ENCODE data around the gene CDC42EP5.

The CDC42EP5 gene

DNA sequence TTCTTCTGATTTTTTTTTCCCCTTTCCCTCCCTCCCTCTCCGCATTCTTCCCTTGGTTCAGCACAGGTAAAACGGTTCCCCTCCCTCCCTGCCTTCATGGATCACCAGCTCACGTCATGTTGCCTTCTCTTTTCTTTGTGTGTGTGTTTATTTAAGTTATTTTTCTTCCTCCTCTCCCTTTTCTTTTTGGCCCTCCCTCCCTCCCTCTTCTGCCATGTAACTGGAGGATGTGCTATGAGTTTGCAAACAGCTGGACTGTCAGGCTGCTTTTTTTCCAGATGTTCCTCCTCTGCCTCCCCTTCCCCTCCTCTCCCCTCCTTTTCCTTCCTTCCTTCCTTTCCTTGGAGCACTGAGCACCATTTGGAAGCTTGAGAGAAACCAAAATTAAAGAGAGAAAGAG, 11.5 kb downstream of the CDC42EP5 start:
- DNase-seq = no peak

DNA sequence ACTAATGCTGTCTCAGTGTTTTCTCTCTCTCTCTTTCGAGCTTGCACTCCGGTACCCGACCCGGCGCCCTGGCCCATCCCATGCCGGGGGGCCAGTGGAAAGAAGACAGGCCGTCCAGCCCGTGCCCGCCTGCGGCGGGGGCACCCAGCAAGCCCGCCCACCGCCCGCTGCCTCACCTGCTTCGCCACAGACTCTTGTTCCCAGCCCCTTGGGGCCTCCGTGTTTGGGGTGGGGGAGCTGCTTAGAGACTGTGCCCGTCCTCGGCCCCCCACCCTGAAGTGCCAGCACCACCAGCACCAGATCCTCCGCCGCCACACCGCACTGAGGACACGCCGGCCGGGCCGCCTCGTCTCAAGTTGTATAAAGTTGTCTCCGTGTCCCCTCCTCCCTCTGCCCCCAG, 11.9 kb downstream of the CDC42EP5 start:
- no peak for DNase-seq

DNA sequence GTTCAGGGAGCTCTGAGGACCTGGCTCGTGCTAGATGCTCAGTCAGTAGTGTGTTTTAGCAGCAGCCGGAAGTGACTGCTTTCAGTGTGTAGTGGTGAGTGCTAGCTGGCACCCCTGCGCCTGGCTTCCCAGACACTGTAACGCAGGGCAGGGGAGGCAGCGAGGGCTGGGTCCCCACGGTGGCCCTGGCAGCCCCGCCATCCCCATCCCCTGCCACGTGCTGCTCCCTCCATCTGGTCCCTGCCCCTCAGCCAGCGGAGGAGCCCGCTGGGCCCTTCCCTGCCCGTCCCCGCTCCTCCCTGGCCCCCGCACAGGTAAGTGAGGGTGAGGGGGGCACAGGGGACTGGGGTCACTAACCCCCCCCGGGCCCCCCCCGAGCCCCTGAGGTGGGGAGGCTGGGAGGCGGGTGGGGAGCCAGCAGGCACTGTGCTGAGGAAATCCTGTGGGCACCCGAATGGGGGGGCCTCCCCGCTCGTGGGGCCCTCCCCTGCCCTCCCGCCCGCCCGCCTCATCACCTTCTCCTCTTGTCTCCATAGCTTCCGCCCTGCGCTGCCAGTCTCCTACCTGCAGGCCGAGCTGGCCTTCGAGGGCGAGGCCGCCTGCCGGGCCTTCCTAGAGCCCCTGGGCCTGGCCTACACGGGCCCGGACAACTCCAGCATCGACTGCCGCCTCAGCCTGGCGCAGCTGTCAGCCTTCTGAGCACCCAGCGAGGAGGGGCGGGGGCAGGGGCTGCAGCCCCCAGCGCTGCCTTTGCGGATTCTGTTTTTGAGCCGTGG, 12.7 kb downstream of the CDC42EP5 start:
- DNase-seq = no peak

DNA sequence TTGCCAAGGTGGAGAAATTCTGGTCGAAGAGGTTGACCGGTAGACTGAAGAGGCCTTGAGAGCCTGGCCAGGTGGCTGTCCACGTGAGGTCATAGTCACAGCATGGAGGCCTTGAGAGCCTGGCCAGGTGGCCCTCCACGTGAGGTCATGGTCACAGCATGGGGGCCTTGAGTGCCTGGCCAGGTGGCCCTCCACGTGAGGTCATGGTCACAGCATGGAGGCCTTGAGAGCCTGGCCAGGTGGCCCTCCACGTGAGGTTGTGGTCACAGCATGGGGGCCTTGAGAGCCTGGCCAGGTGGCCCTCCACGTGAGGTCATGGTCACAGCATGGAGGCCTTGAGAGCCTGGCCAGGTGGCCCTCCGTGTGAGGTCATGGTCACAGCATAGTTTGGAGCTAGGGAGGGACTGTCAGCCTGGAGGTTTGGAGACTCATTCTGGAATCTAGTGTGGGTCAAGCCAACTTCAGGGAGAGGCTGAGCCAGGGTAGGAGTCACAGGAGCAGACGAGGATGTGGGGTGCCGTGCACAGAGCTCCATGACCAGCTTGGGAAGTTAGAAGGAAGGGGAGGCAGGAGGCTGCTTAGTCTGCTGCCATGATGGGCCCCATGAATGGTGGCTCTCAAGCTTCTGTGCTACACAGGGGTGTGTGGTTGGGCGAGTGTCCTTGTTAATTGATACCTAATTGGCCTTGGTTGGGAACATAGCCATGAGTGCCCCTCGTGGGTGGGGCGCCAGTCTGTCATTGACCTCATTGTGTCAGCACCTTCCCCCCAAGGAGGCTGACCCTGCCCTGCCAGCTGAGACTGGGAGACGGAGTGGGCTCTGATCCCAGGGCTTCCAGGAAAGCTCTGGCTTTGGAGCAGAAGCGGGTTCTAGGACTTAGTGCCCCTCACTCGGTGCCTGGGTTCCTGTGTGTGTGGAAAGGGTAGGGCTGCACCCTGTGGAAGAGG, 13.5 kb downstream of the CDC42EP5 start:
- DNase-seq = no peak

DNA sequence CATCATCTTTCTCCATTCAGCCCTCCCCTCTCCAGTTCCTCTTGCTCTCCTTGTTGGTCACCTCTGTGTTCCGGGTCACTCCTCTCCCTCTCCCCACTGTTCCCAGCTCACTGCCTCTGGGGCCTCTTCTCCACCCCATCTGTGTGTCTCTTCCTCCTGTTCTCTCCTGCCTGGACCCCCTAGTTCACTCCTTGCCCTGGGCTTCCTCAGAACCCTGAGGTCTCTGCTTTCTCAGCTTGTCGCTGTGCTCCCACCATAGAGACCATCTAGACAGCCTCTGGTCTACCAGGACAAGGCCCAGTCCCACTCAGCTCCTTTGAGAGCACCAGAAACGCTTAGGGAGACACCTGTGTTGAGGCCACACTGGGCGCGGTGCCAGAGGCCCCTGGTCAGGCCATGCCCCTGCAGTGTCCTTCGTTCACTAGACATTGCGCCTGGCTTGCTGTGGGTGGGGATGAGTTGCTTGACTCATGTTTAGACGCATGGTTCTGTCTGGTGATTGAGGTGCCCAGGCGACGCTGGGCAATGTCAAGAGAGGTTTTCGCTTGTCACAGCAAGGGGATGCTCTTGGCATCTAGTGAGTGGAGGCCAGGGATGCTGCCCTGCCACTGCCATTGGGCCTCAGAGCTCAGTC, 14.3 kb downstream of the CDC42EP5 start:
- DNase-seq = no peak

DNA sequence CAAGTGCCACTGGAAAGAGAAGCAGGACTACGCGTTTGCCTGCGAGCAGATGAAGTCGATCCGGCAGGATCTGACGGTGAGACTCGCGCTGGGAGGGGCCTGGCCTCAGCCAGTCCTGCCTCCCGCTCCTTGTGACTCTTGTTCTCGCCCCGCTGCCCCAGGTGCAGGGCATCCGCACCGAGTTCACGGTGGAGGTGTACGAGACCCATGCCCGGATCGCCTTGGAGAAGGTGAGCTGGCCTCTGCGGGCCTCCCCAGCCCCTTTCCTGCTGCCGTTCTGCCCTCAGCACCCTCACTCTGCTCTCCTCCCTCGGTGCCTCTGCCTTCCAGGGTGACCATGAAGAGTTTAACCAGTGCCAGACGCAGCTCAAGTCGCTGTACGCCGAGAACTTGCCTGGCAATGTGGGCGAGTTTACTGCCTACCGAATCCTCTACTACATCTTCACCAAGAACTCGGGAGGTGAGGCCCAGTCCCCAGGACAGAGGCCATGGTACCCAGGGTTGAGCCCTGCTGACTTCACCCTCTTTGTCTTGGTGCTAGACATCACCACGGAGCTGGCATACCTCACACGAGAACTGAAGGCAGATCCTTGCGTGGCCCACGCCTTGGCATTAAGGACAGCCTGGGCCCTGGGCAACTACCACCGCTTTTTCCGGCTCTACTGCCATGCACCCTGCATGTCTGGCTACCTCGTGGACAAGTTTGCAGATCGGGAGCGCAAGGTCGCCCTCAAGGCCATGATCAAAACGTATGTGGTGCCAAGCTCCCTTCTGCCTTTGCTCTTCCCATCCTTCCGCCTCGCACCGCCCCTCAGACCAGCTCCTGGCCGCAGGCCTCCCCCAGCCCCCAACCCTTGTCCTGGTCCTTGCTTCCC, 15.1 kb downstream of the CDC42EP5 start:
- DNase-seq = no peak

DNA sequence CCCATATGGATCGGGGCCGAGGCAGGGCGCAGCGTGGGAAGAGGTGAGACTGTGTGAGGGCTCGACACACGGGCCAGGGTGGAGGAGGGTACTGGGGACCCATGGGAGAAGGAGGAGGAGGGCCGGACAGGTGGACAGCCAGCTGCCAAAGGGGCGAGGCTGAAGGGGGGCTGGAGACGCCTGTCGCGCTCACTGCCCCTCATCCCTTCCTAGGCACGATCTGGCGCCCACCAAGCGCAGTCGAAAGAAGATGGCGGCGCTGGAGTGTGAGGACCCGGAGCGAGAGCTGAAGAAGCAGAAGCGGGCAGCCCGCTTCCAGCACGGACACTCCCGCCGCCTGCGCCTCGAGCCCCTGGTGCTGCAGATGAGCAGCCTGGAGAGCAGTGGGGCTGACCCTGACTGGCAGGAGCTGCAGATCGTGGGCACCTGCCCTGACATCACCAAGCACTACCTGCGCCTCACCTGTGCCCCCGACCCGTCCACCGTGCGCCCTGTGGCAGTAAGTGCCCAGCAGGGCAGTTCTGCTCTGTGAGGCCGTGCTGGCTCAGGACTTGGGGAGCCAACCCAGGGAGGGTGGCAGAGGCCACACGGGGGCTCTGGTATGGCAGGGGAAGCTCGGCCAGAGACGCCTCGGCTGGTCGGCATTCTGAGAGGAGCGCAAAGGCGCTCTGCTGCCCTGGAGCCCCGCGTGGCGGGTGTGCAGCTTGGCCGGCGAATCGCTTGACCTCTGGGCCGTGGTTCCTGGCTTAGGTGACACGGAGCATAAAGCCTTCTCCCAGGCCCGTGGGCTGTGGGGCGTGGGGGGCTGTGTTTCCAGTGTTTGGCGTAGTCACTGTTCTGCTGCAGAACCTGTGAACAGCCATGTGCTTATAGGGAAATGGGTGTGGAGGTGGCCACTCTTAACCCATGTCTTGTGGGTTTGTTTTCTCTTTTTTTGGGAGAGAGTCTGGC, 16.4 kb downstream of the CDC42EP5 start:
- no peak for DNase-seq

DNA sequence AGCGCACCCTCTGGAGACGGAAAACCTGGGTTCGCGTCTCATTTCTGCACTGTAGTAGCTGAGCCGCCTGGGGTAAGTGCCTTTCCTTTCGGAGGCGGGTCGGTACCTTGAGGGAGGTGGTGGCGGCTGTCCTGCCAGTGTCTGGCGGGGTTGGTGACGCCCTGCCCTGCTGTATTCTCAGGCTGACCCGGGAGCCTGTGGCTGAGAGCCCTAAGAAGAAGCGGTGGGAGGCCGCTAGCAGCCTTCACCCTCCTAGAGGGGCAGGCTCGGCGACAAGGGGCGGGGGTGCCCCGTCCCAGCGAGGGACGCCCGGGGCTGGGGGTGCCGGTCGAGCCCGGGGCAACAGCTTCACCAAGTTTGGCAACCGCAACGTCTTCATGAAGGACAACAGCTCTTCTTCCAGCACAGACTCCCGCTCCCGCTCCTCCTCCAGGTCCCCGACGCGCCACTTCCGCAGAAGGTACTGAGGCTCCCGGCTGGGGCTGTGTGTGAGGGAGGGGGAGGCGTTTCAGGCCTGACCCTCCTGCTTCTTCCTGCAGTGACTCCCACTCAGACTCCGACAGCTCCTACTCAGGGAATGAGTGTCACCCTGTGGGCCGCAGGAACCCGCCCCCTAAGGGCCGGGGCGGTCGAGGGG, 17.2 kb downstream of the CDC42EP5 start:
- DNase-seq = no peak

DNA sequence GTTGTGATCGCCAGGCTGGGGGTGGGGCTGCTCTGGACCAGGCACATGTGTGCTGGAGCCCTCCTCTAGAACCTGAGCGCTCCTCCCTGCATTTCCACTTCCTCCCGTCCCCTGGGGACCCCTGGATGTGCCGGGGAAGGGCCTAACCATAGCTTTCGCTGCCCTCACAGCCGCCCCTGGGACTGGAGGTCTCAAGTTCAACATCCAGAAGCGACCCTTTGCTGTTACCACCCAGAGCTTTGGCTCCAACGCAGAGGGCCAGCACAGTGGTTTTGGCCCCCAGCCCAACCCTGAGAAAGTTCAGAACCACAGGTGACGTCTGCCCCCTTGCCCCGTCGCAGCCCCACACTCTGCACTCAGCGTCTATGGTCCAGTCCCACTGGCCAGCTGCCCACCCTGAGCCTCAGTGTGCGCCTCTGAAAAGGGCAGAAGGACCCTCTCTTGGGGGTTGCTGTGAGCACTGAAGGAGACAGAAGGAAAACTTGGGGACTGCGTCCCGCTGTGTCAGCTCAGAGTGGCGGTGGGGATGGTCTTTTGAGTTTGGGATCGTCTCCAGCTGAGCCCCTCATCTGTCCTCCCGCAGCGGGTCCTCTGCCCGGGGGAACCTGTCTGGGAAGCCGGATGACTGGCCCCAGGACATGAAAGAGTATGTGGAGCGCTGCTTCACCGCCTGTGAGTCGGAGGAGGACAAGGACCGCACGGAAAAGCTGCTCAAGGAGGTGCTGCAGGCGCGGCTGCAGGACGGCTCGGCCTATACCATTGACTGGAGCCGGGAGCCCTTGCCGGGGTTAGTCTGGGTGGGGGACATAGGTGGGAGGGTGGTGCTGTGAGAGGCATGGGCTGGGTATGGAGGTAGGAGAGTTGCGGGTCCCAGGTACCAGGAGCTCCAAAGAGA, 18.1 kb downstream of the CDC42EP5 start:
- DNase-seq = no peak

DNA sequence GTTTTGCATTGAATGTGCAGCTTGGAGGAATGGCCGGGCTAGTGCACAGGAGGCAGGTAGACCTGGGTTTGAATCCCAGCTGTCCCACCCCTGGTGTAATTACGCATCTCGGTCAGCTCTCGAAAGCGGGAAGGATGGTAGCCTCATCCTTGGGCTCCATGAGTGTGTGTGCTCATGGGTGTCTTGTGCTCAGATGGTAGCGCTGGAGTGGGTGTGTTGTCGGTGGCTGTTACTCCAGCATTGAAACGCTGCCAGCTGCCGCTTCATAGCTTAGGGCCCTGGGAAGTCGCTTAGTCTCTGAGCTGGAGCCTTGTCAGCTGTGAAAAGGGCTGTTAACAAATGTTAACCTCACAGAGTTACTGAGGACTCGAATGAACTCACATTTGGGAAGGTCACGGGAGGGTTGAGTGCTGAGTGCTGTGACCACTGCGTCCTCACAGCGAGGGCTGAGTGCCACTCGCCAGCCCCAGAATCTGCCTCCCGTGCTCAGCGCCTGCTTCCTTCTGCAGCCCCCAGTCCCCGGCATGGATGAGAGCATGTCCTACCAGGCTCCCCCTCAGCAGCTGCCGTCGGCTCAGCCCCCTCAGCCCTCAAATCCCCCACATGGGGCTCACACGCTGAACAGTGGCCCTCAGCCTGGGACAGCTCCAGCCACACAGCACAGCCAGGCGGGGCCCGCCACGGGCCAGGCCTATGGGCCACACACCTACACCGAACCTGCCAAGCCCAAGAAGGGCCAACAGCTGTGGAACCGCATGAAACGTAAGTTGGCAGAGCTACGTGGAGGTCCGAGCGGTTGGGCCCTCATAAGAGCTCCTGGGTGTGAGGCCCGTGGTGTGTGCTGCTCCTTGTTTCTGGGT, 18.9 kb downstream of the CDC42EP5 start:
- DNase-seq = no peak

DNA sequence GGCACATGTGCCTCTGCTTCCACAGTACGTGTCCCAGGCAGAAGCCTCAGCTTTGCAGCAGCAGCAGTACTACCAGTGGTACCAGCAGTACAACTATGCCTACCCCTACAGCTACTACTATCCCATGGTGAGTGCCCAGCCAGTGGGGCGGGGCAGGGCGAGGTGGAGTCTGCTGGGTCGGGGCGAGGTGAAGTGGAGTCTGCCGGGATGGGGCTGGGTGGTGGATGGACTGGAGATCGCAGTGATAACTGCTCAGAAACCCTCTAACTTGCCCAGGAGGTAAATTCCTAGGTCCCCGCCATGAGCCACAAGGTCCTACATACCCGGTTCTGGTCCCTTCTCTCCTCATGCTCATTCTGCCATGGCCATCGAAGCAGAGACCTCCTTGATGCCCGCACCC, 20.5 kb downstream of the CDC42EP5 start:
- DNase-seq = no peak

DNA sequence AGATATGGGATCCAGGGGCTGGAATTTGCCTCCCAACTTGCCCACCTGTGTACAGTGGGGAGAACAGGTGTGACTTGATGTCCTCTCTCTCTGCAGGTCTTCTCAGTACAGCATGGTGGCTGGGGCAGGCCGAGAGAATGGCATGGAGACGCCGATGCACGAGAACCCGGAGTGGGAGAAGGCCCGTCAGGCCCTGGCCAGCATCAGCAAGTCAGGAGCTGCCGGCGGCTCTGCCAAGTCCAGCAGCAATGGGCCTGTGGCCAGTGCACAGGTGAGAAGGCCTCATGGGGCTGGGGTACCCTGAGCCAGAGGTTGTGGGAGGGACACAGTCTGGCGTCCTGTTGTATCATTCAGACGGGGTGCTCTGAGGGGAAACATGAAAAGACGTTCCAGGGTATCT, 21.1 kb downstream of the CDC42EP5 start:
- no peak for DNase-seq

DNA sequence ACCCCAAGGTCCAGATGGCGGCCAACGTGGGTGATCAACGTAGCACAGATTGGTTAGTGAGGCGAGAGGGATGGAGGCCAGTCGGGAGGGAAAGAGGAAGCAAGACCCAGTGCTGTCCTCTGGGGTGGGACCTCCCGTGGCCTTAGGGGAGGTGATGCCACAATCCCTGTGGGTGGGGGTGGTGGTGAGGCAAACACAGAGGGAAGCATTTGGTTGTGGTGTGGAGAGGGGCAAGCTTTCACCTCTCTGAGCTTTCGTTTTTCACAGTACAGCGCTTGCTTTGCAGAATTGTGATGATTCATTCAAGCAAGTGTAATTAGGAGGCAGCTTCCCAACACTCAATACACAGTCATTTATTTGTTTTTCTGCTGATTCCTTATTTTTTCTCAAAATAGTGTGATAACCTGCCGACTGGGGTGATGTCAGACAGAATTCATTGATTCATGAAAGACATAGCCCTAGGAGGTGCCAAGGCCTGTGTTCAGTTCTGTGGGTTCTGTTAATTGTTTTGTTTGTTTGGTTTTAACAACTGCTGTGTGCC, 21.7 kb downstream of the CDC42EP5 start:
- no peak for DNase-seq

DNA sequence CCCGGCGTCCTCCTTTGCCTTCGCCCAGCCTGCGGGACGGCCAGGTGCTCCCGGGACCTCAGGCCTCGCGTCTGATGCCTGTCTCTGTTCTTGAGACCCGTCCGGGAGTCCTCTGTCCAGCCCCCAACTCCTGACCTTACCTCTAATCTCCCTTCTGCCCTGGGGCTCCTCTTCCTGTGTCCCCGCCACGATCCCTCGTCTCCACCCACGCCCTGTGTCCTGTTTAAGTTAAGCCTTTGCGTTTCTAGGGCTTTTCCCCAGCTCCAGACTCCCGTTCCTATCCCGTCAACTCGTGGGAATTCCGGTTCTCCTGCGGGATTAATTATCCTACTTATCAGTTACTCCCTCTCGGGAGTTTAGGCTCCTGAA, 23.4 kb downstream of the CDC42EP5 start:
- no peak for DNase-seq

DNA sequence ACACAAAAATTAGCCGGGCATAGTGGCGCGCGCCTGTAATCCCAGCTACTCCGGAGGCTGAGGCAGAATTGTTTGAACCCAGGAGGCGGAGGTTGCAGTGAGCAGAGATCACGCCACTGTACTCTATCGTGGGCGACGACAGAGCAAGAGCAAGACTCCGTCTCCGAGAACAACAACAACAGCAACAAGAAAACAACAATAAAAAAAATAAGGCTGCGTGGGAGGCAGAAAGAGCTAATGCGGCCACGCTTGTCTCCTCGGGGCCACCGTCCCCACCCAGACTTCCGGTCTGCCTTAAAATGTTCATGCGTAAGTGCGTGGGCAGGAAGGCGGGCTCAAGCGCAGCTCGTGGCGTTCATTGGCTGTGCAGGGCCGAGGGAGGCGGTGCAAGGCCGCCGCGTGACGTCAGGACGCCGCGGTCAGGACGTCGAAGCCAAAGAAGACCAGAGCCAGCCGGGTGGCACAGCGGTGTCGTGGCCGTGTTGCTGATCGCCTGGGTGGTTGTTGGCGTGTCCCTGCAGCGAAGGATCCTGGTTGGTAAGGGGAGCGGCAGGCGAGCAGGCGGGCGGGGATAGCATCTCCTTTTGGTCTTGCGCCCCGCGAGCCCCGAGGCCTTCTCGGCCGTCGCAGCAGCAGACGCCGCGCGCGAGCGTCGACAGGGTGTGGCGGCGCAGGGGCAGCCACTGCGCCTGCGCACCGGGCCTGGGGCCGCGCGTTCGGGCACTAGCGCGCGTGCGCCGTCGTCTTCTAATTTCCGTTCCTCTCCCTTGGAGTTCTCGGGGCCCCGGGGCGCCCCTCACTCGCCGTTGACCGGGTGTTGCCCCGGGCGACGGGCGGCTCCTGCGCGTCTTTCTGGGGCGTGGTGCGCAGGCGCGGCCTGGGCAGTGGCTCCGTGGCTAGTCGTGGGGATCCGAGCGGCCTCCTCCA, 24.1 kb downstream of the CDC42EP5 start, which contains the start of gene LENG8:
TSS of gene LENG8 (plus strand) at position 426 of the 927 bp plus-strand sequence. CDS start 2,146 bp downstream, outside the sequence.
- peak; percentile 91 to 98 for DNase-seq

DNA sequence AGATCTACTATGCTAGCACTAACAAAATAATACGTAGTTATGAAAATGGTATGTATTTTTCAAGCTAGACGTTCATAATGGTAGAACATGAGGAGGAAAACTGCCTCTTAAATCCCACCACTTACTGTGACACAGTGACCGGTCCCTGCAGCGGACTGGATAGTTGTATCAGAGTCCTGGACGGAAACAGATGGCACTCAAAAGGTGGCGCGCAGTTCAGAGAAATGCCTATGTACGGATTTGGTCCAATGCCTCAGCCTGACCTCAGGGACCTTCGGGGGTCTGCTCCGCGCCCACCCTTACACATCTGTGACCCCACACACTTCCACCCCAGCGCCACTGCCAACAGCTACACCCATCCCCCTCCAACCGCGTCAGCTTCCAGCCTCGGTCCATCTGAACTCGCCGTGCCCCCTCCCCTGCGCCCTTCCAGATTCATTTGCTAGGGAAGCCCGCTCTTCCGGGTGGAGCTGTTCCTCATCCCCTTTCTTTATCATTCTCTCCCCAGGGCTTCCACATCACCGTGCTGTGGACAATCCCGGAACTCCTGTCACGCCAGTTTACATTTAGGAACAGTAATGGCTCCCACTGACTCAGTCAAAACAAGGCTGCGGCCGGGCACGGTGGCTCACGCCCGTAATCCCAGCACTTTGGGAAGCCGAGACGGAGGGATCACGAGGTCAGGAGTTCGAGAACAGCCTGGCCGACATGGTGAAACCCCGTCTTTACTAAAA, 24.9 kb downstream of the CDC42EP5 start:
- DNase-seq = peak; percentile 47 to 69

Data from NCI-H1930 (cell line).